ENCODE data around the gene RAB30. TPM values are rescaled to one million over a fixed set of nuclear protein-coding genes. Genes with fewer than 3 reads are reported as not detected.

RAB30 gene
- total RNA-seq, 1 experiment from 2014 or later, result 6.2 TPM

DNA sequence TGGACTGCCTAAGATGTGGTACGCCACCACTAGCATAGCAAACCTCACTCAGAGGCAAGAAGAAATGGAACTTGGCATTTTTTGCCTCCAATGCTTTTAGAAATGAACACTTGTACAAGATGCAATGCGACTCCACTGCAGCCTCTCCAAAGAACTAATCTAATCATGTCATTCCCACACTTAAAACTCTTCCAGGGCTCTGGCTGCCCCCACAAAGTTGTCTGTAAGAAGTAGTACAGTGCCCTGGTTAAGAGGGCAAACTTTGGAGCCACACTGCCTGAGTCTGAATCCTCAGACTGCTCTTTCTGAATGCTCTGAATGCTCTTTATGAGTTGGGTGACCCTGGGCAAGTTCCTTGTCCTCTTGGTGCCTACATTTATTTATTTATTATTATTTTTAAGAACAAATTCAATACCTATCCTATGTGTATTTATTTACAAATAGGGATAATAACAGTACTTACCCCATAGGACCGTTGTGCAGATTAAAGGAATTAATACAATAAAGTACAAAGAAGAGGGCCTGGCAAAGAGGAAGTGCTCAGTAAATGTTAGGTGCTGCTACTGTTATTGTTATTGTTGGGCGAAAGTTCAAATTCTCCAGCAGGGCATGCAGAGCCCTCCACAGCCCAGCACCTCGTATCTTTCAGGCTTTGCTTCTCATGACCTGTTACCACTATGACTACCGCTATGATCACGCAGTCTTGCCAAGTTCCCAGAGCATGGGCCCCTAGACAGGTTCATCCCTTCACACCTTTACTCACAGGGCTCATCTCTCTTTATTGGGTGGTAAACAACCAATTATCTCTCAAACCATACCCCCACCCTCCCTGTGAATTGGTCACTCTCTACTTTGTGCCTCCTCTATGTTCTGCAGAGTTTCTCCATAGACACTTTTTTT lies 59.3 kb downstream of the RAB30 start:
- DNase-seq (ENCODE audit: low spot score), result no peak
- no peak for ATAC-seq
- no peak for TF ChIP-seq MYBL2 (CRISPR knock-in tag; IDR thresholded peaks at IDR 0.05)
- TF ChIP-seq, protein P1, sequence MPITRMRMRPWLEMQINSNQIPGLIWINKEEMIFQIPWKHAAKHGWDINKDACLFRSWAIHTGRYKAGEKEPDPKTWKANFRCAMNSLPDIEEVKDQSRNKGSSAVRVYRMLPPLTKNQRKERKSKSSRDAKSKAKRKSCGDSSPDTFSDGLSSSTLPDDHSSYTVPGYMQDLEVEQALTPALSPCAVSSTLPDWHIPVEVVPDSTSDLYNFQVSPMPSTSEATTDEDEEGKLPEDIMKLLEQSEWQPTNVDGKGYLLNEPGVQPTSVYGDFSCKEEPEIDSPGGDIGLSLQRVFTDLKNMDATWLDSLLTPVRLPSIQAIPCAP (CRISPR knock-in tag; IDR thresholded peaks at IDR 0.05), result no peak
- POLR2A ChIA-PET, result no interaction called here
- Mint-ChIP-seq H3K27ac (no peak overlapping the region), H3K27me3 (ENCODE audit: low read depth) (no peaks in the 10 kb centered on the region), H3K4me3 (no peak overlapping the region), H3K9me3 (no peaks in the 10 kb centered on the region), H3K4me1 (peaks cover 14% of the 10 kb centered on the region), H3K36me3 (no peaks in the 10 kb centered on the region)
- CTCF ChIA-PET, result no interaction called here

DNA sequence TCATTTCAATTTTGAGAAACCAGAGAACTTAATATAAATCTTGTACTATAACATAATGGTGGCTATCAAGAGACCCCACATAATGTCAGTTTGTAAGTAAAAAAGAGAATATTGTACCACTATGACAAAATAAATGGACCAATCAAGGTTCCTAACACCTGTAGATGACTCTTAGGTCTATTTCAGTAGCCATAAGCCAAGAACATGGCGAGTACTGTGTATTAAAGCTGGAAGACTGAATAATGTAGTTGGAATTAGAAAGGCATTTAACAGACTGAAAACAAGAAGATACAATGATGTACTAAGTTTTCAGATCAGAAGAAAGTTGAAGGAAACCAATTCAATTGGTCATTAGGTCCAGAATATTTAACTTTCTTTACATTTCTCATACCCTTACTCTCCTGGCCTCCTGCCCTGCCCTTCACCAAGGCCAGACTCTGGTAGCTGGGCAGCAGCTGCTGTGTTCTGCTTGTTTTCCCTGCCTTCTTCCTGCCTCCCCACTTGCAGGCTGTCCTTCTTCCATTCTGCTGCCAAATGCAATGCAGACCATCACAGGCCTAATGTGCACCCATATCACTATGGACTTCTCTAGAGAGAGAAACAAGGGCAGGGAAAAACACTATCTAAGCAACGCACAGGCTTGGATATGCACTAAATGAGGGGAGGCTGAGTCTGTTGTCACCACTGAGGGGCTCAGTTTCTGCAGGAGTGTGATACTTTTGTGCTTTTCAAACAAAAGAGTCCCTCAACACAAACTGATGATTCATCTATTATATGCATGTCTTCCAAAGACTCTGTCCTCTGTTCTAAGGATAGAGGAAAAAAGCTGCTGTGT lies 60.1 kb downstream of the RAB30 start:
- DNase-seq (ENCODE audit: low spot score), result no peak
- Mint-ChIP-seq H3K27me3 (ENCODE audit: low read depth) (no peaks in the 10 kb centered on the region), H3K36me3 (no peaks in the 10 kb centered on the region), H3K9me3 (no peaks in the 10 kb centered on the region), H3K4me3 (no peak overlapping the region), H3K4me1 (peaks cover 20% of the 10 kb centered on the region), H3K27ac (no peak overlapping the region)
- ATAC-seq, result no peak
- POLR2A ChIA-PET, result no interaction called here
- CTCF ChIA-PET, result no interaction called here
- no peak for TF ChIP-seq JUN (CRISPR knock-in tag; IDR thresholded peaks at IDR 0.05)
- no peak for TF ChIP-seq EMX1 (CRISPR knock-in tag; IDR thresholded peaks at IDR 0.05)
- TF ChIP-seq RELA (CRISPR knock-in tag; IDR thresholded peaks at IDR 0.05; ENCODE audit: borderline replicate concordance), result no peak
- no peak for TF ChIP-seq NR2C2 (CRISPR knock-in tag; IDR thresholded peaks at IDR 0.05)
- TF ChIP-seq CBFB (CRISPR knock-in tag; IDR thresholded peaks at IDR 0.05; ENCODE audit: low read depth), result no peak
- TF ChIP-seq IRF2 (CRISPR knock-in tag; IDR thresholded peaks at IDR 0.05; ENCODE audit: borderline replicate concordance, low read depth), result no peak
- TF ChIP-seq PRRX2 (CRISPR knock-in tag; IDR thresholded peaks at IDR 0.05), result no peak
- no peak for TF ChIP-seq SMAD4 (CRISPR knock-in tag; IDR thresholded peaks at IDR 0.05)
- TF ChIP-seq ZNF138 (CRISPR knock-in tag; conservative IDR thresholded peaks at IDR 0.05), result no peak
- TF ChIP-seq SOX15 (CRISPR knock-in tag; IDR thresholded peaks at IDR 0.05), result no peak
- no peak for TF ChIP-seq TEAD1 (CRISPR knock-in tag; IDR thresholded peaks at IDR 0.05)
- no peak for TF ChIP-seq OVOL2 (CRISPR knock-in tag; IDR thresholded peaks at IDR 0.05; ENCODE audit: borderline replicate concordance)
- no peak for TF ChIP-seq MLX (CRISPR knock-in tag; IDR thresholded peaks at IDR 0.05)
- TF ChIP-seq TCF7 (CRISPR knock-in tag; IDR thresholded peaks at IDR 0.05; ENCODE audit: low read depth), result no peak
- no peak for TF ChIP-seq ELF4 (CRISPR knock-in tag; IDR thresholded peaks at IDR 0.05; ENCODE audit: low read depth)
- TF ChIP-seq NR1H2 (CRISPR knock-in tag; IDR thresholded peaks at IDR 0.05), result no peak

GRCh38 chr11:83009999-83010398 lies 61.7 kb downstream of the RAB30 start:
- Mint-ChIP-seq H3K4me3 (no peak overlapping the region), H3K9me3 (no peaks in the 10 kb centered on the region), H3K27ac (no peak overlapping the region), H3K4me1 (peaks cover 20% of the 10 kb centered on the region), H3K36me3 (no peaks in the 10 kb centered on the region), H3K27me3 (ENCODE audit: low read depth) (no peaks in the 10 kb centered on the region)
- POLR2A ChIA-PET, result no interaction called here
- CTCF ChIA-PET, result no interaction called here
- DNase-seq (ENCODE audit: low spot score), result no peak
- no peak for ATAC-seq
- TF ChIP-seq, protein P2, sequence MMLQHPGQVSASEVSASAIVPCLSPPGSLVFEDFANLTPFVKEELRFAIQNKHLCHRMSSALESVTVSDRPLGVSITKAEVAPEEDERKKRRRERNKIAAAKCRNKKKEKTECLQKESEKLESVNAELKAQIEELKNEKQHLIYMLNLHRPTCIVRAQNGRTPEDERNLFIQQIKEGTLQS (CRISPR knock-in tag; conservative IDR thresholded peaks at IDR 0.05), result no peak
- no peak for TF ChIP-seq USF2 (CRISPR knock-in tag; IDR thresholded peaks at IDR 0.05)
- no peak for TF ChIP-seq CTCF (IDR thresholded peaks at IDR 0.05)
- TF ChIP-seq ATF1 (CRISPR knock-in tag; IDR thresholded peaks at IDR 0.05), result no peak
- TF ChIP-seq E2F1 (CRISPR knock-in tag; IDR thresholded peaks at IDR 0.05), result no peak
- no peak for TF ChIP-seq NR1H2 (CRISPR knock-in tag; IDR thresholded peaks at IDR 0.05)
- no peak for TF ChIP-seq TP53 (CRISPR knock-in tag; IDR thresholded peaks at IDR 0.05)
- no peak for TF ChIP-seq ATF2 (CRISPR knock-in tag; IDR thresholded peaks at IDR 0.05; ENCODE audit: borderline replicate concordance, low read depth)

Data from WTC11 (cell line).